ENCODE results near the gene NPTN.
"Not testable (repeated sequence)": the region's sequence is repeated elsewhere in the genome, so short reads cannot be mapped to it uniquely, and the experiment has no call there.

Gene NPTN

GRCh38 chr15:73600413-73601335 is 32.5 kb downstream of the NPTN start:
- no peak for DNase-seq (ENCODE audit: low spot score)

DNA sequence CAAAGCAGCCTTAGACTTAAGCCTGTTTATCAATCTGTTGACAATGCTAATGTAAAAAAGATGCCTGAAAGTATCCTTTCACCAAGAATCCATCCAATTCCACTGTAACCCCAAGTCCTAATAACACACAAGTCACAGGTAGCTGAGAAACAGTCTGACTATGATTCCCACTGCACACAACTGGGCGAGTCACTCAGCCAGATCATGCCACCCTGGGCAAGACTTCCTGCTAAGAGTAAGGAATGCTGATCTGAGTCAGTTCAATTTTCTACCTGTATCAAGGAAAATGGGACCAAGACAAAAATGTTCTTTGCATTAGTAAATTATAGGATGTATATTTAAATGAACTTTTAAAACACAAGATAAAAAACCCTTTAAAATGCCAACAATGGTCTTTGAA is 33.3 kb downstream of the NPTN start:
- DNase-seq (ENCODE audit: low spot score): no peak

- DNase-seq (ENCODE audit: low spot score): no peak
These were observed 34.5 kb downstream of the NPTN start for GRCh38 chr15:73598530-73599160.

GRCh38 chr15:73597036-73597638 is 36.1 kb downstream of the NPTN start:
- no peak for DNase-seq (ENCODE audit: low spot score)

GRCh38 chr15:73596174-73596573 is 37.0 kb downstream of the NPTN start:
- DNase-seq (ENCODE audit: low spot score): no peak

DNA sequence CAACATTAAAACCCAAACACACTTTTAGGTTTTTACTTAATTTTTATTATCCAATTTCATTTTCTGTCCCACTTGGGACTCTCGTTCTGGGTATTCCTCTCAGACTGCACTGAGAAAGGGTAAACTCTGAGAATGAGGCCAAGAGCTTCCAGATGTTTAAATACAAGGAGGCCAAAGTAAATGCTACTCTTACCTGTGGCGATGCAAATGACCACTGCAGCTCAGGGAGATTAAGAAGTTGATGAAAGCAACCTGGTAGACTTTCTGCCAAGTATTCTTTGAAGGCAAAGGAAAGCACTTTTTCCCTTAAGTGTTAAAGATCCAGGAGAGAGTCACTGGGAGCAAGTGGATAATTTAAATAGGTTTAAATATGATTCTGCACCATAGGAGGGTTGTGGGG is 39.1 kb downstream of the NPTN start:
- no peak for DNase-seq (ENCODE audit: low spot score)

- DNase-seq (ENCODE audit: low spot score): no peak
These were observed 39.7 kb downstream of the NPTN start for GRCh38 chr15:73593304-73594074.

- no peak for DNase-seq (ENCODE audit: low spot score)
These were observed 42.9 kb downstream of the NPTN start for GRCh38 chr15:73590263-73590662.

DNA sequence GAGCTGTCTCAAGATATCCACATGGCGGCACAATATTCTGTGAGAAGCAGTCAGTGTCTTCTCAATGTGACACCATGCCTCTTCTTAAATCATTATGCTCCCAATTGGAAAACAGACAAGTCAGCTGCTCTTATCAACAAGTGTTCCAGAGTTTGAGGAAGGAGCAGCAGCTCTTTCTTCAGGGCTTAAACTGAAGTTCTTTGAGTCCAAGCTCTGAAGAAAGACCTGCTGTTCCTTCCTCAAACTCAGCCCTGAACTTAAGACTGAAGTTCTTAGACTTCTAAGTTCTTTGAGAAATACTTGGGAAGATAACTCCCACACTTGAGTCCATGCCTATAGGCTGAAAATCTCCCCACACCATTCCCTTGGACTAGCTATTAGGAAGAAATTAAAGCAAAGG is 43.4 kb downstream of the NPTN start:
- DNase-seq (ENCODE audit: low spot score): no peak

DNA sequence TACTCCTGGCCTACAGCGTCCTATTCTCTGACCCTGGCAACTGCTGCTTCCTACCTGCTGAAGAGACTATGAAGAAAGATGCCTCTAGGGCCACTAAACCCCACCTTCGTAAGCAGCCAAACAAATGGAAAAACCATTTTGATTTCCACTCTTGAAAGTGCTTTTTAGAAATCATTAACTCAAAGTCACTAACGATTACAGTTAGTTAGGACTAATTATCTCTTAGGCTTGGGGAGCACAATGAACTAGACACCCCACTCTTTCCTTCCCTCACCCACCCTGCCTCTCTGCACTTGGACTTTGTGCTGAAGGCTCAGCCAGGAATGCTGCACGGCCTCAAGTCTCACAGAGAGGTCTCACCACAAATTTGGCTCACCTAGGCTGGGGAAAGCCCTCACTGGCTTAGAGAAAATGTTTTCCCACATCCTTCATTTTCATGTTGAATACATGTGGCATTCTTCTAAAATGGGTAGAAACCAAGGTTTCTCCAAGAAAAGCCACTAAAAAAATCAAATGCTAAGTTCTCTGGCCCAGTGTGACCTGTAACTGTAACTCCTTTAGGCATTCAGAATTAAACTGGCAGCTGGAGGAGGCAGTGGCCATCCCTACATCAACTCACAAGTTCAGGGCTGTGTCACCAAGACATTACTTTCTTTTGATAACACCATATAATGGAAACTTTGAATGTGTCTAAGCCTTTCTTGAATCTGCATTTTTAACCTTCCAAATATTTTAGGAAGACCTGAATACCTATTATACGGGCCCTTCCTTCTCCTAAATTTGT is 47.1 kb downstream of the NPTN start:
- no peak for DNase-seq (ENCODE audit: low spot score)

- DNase-seq (ENCODE audit: low spot score): no peak
These were observed 48.3 kb downstream of the NPTN start for GRCh38 chr15:73584699-73585420.

DNA sequence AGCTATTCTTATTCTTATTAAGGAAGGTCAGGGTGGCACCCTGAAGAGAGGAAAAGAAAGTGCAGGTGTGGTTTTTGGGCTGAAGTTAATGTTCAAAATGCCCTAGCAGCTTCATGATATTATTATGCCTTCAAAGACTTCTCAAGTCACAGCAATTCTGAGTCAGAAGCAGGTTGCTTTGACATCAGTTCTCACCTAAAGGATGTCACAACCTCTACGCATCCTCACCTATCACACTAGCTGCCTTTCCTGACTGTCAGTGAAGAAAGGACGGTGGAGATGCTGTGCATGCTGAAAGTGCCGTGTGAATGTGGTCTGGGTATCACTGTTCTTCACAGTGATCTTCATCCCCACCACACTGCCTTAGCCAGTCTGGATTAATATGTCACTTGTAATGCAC is 49.6 kb downstream of the NPTN start:
- DNase-seq (ENCODE audit: low spot score): no peak

DNA sequence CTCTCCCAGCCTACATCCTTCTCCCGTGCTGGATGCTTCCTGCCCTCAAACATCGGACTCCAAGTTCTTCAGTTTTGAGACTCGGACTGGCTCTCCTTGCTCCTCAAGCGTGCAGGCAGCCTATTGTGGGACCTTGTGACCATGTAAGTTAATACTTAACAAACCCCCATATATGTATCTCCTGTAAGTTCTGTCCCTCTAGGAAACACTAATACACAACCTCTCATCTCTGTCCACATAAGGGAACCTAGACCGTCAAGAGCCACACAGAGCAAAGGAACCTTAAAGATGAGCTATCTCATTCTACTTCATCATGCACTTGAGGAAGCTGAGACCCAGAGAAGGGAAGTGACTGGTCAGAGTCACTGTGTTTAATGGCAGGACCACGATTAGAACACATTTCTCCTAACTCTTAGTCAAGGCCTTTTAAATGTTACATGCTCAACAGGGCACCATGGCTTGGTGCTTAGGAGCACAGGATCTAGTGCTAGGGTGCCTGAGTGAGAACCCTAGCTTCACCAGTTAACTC is 50.3 kb downstream of the NPTN start:
- no peak for DNase-seq (ENCODE audit: low spot score)

- DNase-seq (ENCODE audit: low spot score): no peak
These were observed 55.2 kb downstream of the NPTN start for GRCh38 chr15:73578026-73578425.

DNA sequence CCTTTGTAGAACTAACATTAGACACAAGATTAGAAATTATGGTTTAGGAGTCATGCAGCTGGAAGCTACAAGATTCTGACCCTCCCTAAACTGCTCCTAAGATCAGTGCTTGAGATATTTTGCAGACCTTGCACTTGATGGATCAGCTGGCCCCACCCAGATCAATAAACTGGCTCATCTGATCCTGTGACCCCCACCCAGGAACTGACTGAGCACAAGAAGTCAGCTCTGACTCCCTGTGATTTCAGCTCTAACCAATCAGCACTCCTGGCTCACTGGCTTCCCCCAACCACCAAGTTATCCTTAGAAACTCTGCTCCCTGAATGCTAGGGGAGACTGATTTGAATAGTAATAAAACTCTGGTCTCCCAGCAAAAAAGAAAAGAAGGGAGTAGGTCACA is 55.6 kb downstream of the NPTN start:
- DNase-seq (ENCODE audit: low spot score): not testable (repeated sequence)

DNA sequence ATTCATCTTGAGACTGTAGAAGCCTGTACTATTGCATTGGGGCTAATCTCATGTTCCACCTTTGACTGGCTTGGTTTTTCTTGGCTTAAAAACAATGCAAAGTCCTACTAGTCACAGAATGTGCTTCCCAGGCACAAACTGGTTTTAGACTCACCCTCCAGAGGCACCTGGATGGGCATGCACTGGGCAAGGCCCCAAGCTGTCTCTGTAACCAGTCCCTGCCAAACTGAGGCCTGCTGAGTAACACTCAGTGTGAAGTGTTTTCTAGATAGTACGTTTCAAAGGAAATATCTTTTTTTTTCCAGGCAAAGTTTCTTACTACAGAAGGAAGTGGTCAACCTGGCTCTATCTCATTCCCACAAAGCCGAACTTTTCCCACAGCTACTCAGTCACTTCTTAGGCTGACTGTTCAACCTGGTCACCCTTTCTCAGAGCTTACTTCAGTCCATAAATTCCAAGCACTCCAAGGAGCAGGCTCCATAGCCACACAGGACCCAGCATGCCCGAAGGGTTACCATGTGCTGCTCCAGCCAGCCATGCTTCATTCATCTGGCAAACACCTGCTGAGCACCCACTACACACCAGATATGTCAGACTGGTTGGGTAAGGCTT is 57.4 kb downstream of the NPTN start:
- DNase-seq (ENCODE audit: low spot score): no peak

DNA sequence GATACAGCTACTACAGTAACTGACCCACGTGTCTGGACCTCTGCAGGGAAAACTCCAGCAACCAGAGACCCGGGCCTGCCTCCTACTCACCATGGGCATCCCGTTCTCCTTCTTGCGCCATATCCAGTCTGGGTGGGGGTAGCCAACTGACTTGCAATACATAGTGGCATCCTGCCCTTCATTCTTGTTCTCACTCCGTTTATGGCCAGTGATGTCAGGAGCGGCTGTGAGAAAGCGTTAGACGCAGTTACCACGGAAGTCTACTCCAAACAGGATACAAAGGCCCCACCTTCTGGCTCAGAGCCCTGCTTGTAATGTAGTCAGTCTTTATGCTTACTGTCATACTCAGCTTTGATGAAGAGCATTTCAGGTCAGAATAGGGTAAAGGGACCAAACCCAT is 59.6 kb downstream of the NPTN start:
- DNase-seq (ENCODE audit: low spot score): no peak

DNA sequence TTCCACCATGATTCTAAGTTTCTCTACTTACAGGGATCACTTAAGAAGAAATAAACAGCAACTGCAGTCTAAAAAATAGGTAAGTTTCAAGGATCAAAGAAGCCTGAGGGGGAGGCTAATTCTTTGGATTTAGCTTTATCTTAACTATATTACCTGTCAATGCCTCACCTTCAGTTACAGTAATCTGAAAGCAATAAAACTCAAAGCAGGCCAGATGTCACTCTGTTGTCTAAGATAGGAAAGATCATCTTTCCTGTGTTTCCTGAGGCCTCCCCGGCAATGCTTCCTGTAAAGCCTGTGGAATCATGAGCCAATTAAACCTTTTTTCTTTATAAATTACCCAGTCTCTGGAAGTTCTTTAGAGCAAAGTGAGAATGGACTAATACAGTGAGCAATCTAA is 60.2 kb downstream of the NPTN start:
- DNase-seq (ENCODE audit: low spot score): no peak

GRCh38 chr15:73572296-73572695 is 60.9 kb downstream of the NPTN start:
- DNase-seq (ENCODE audit: low spot score): no peak

GRCh38 chr15:73571346-73571745 is 61.8 kb downstream of the NPTN start:
- DNase-seq (ENCODE audit: low spot score): no peak
